ENCODE measurements around the gene MED20.

DNA sequence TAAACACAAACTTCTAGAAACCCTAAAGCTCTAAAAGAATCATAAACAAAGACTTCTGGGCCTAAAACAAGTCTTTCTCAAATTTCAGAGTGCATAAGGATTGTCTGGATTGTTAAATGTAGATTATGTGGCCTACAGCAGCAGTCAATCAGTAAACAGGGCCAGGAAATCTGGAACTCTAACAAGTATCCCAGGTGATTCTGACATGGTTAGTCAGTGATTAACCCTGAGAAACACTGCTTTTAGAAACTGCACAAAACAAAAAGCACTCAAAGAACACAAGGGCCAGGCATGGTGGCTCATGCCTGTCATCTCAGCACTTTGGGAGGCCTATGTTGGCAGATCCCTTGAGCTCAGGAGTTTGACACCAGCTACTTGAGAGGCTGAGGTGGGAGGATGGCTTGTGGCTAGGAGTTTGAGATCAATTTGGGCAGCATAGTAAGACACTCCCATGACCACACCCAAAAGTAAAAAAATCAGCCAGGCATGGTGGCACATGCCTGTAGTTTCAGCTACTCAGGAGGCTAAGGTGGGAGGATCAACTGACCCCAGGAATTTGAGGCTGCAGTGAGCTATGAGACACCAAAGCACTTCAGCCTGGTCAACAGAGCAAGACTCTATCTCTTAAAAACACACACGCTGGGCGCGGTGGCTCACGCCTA is 5.9 kb downstream of the MED20 start:
- no peak for TF ChIP-seq GATA2 (IDR thresholded peaks at IDR 0.05; ENCODE audit: low read depth, low read length)
- no peak for TF ChIP-seq GATA3 (IDR thresholded peaks at IDR 0.05; ENCODE audit: low read depth, low read length)

Measured in SH-SY5Y (cell line).